Measurements from ENCODE around the gene CAPN11.

GRCh38 chr6:44225579-44226325 is 67.1 kb downstream of the CAPN11 start:
- TF ChIP-seq POLR2A (IDR thresholded peaks at IDR 0.05) (no peak), CTCF (IDR thresholded peaks at IDR 0.05) (no peak)
